K562 (cell line): ENCODE data around the gene HMCN1. TPM values are rescaled to one million over a fixed set of nuclear protein-coding genes. Genes with fewer than 3 reads are reported as not detected.

Experiments
- ATAC-seq: fragments of 200-7000 bp; cut with Tn5 transposase; 3 replicates; pipeline ENCODE4 v1.9.1; 2020; ENCODE audit warnings: moderate library complexity
- BruUV-seq: library from RNA; stranded (reverse); fragments of 400-500 nt; replicated peaks from 2 replicates; lab custom pipeline; 2021; lab: Mats Ljungman, UMichigan
- CTCF ChIA-PET: fragments of 300-600 bp; formaldehyde crosslinking; extraction: SDS; loops from one replicate; lab custom pipeline; 2021; ENCODE audit warnings: low intra/inter-chr PET ratio; lab: Yijun Ruan, JAX
- POLR2A ChIA-PET: fragments of 300-600, 350-650 bp; sonication (Branson Sonifier 250); formaldehyde crosslinking; extraction: SDS; loops from one replicate; lab custom pipeline; 2021; ENCODE audit warnings: antibody characterized with exemption, inconsistent platforms; lab: Yijun Ruan, JAX
- DNase-seq, 4 experiments: peaks; one replicate each; pipeline versions ENCODE4 v3.0.0 to v3.0.0-alpha.2; 2011 to 2018; ENCODE audit warnings: low spot score in 3 of 4, mixed read lengths in 3 of 4; ENCODE audit errors: extremely low read depth in 1 of 4
- FAIRE-seq: peaks from 2 replicates; lab custom pipeline; 2011; peaks lifted over from hg19 to GRCh38; lab: Jason Lieb, UNC
- H2AFZ ChIP-seq: 2 replicates; pipeline ENCODE4 v1.6.0; 2011; ENCODE audit warnings: low read depth, low read length, control low read depth, inconsistent platforms
- H3K27ac ChIP-seq: fragments of 200-600 bp; 3 replicates; pipeline ENCODE4 v1.8.0; 2011; ENCODE audit warnings: low read depth, mild to moderate bottlenecking, control low read depth, inconsistent platforms, low read length, moderate library complexity, mixed read lengths; ENCODE audit errors: extremely low read depth
- H3K27me3 ChIP-seq, 2 experiments: fragments of 300-600 bp in 1 of 2; 2 replicates in 1 of 2; 3 replicates in 1 of 2; pipeline versions ENCODE4 v1.6.0 to v1.8.0; 2011; ENCODE audit warnings: inconsistent platforms in 2 of 2, low read length in 2 of 2, mild to moderate bottlenecking in 1 of 2, mixed read lengths in 1 of 2, moderate library complexity in 1 of 2; ENCODE audit not compliant: control insufficient read depth in 2 of 2, insufficient read depth in 2 of 2
- H3K36me3 ChIP-seq: fragments of 300-600 bp; 3 replicates; pipeline ENCODE4 v1.8.0; 2011; ENCODE audit warnings: mild to moderate bottlenecking, low read length, inconsistent platforms; ENCODE audit not compliant: control insufficient read depth, insufficient read depth
- H3K4me1 ChIP-seq, 2 experiments: fragments of 200-600 bp in 1 of 2; replicated peaks in 1 of 2; 2 replicates in 1 of 2; 3 replicates in 1 of 2; pipeline versions ENCODE4 v1.5.1 to v1.8.0; 2011; ENCODE audit warnings: inconsistent platforms in 2 of 2, low read length in 2 of 2, mild to moderate bottlenecking in 1 of 2, mixed read lengths in 1 of 2, moderate library complexity in 1 of 2; ENCODE audit not compliant: control insufficient read depth in 2 of 2, insufficient read depth in 2 of 2
- H3K4me2 ChIP-seq: 2 replicates; pipeline ENCODE4 v1.6.1; 2011; ENCODE audit warnings: low read length, control low read depth, inconsistent platforms, mixed read lengths; ENCODE audit not compliant: insufficient read depth
- H3K4me3 ChIP-seq: fragments of 200-600 bp; sonication (generic), shearing (Covaris generic); 2 replicates; pipeline ENCODE4 v1.5.1; 2016; ENCODE audit warnings: control low read depth, inconsistent platforms
- H3K79me2 ChIP-seq: fragments of 200-600 bp; 3 replicates; pipeline ENCODE4 v1.8.0; 2011; ENCODE audit warnings: low read length, inconsistent platforms; ENCODE audit not compliant: control insufficient read depth, insufficient read depth
- H3K9ac ChIP-seq, 2 experiments: 2 replicates each; pipeline versions ENCODE4 v1.6.0 to v1.6.1; 2011; ENCODE audit warnings: low read depth in 2 of 2, low read length in 2 of 2, control low read depth in 1 of 2, inconsistent platforms in 1 of 2, mild to moderate bottlenecking in 1 of 2, mixed read lengths in 1 of 2; ENCODE audit not compliant: insufficient read depth in 1 of 2
- H3K9me1 ChIP-seq: one replicate; pipeline ENCODE4 v1.6.0; 2011; ENCODE audit warnings: inconsistent platforms, mild to moderate bottlenecking, low read length, moderate library complexity; ENCODE audit not compliant: control insufficient read depth, insufficient read depth
- H3K9me3 ChIP-seq: replicated peaks from 2 replicates; pipeline ENCODE4 v1.5.1; 2011; ENCODE audit warnings: low read depth, low read length, inconsistent platforms; ENCODE audit not compliant: control insufficient read depth, insufficient read depth
- H4K20me1 ChIP-seq: replicated peaks from 2 replicates; pipeline ENCODE4 v1.6.1; 2011; ENCODE audit warnings: low read length, inconsistent platforms, mixed read lengths; ENCODE audit not compliant: control insufficient read depth, insufficient read depth
- ARHGAP35 ChIP-seq: fragments of 450-650 bp; IDR thresholded peaks from 2 replicates; pipeline ENCODE4 v1.6.1; 2018; ENCODE audit not compliant: partially characterized antibody
- DACH1 ChIP-seq: fragments of 450-650 bp; IDR thresholded peaks from 2 replicates; pipeline ENCODE4 v1.6.1; 2018; ENCODE audit not compliant: partially characterized antibody
- KLF1 ChIP-seq: fragments of 450-650 bp; IDR thresholded peaks from 2 replicates; pipeline ENCODE4 v1.6.1; 2016; ENCODE audit warnings: missing genetic modification characterization, missing compliant biosample characterization
- KLF10 ChIP-seq: fragments of 250-450 bp; sonication (Bioruptor Pico); IDR thresholded peaks from 2 replicates; pipeline ENCODE4 v1.6.1; 2021; ENCODE audit warnings: matching md5 sums
- ZBTB8A ChIP-seq: fragments of 450-650 bp; IDR thresholded peaks from 2 replicates; pipeline ENCODE4 v1.6.1; 2018; ENCODE audit warnings: mild to moderate bottlenecking, moderate library complexity; ENCODE audit not compliant: partially characterized antibody
- ZNF140 ChIP-seq: fragments of 250-450 bp; sonication (Bioruptor Pico); IDR thresholded peaks from 2 replicates; pipeline ENCODE4 v1.8.0; 2021; ENCODE audit warnings: moderate library complexity, mild to moderate bottlenecking, inconsistent platforms
- WGBS: fragments of 100-300 bp; shearing (Covaris generic); methylation state at CpG from one replicate; pipeline ENCODE4 v1.1.6; 2016; ENCODE audit warnings: low coverage, mixed read lengths; ENCODE audit not compliant: insufficient coverage; ENCODE audit errors: missing lambda C conversion rate; 5-methylcytosine and 5-hydroxymethylcytosine counted together
- in situ Hi-C: fragments of 300-500 bp; cut with MboI; formaldehyde crosslinking; loops from 4 replicates; pipeline ENCODE4 v1.15.0; 2018; ENCODE audit warnings: inconsistent platforms, mixed read lengths
- intact Hi-C: fragments of 100-400 bp; cut with micrococcal nuclease; formaldehyde crosslinking; loops from 2 replicates; pipeline ENCODE4 v1.14.2; 2022
- polyA plus RNA-seq, 8 experiments: library from polyadenylated mRNA; depleted of rRNA in 4 of 8; stranded (reverse) in 5 of 8; unstranded in 3 of 8; fragments of >200 nt; fragmentation: Nextera tagmentation in 2 of 8; fragmentation: Illumina TruSeq in 1 of 8; extraction: Ambion mirVana in 2 of 8; extraction: Trizol in 1 of 8; gene quantifications; 2 replicates each; pipeline versions ENCODE4 v1.2.1 to v1.2.3, GENCODE V29; 2011 to 2014; ENCODE audit warnings: inconsistent platforms in 1 of 8, missing spikeins in 1 of 8
- total RNA-seq, 7 experiments: library from RNA; depleted of rRNA in 6 of 7; stranded (reverse); fragments of >200 nt in 6 of 7; fragmentation: Illumina TruSeq in 2 of 7; extraction: Trizol in 2 of 7; gene quantifications; 2 replicates each; pipeline versions ENCODE4 v1.2.1 to v1.2.3, GENCODE V29; 2011 to 2021; ENCODE audit warnings: low replicate concordance in 1 of 7
- TF ChIP-seq, protein P1 (sequence below), 2 experiments: fragments of 450-650 bp; IDR thresholded peaks; 2 replicates each; pipeline ENCODE4 v1.6.1; 2016; ENCODE audit warnings: mild to moderate bottlenecking in 2 of 2, borderline replicate concordance in 1 of 2, low read depth in 1 of 2, moderate library complexity in 1 of 2
- TF ChIP-seq, protein P2 (sequence below): sonication (generic); formaldehyde crosslinking; IDR thresholded peaks from 2 replicates; pipeline ENCODE4 v1.8.0; 2023; ENCODE audit warnings: mild to moderate bottlenecking, missing genetic modification reagents
- TF ChIP-seq, protein P3 (sequence below): sonication (generic); formaldehyde crosslinking; IDR thresholded peaks from 2 replicates; pipeline ENCODE4 v1.5.0; 2020; ENCODE audit warnings: missing genetic modification reagents

Gene HMCN1
- total and polyA plus RNA-seq, 9 of the 15 experiments (the other 6 are each of a cell fraction or from before 2014, with no cell fraction given): 0.07 to 0.36 (median 0.21) TPM

GRCh38 chr1:185843297-185843869, 109.2 kb downstream of the HMCN1 start:
- no peaks in the 10 kb centered on the region for H3K27me3 ChIP-seq
- ChIA-PET POLR2A (interaction anchor here (1.3 kb wide), 1 partner anchor 13 kb away, joined by 3 read pairs; no protein-coding TSS in a partner anchor), CTCF (no interaction called here)
- no peak overlapping the region for H3K4me2 ChIP-seq
- no peak for FAIRE-seq
- H4K20me1 ChIP-seq: no peaks in the 10 kb centered on the region
- no peaks in the 10 kb centered on the region for H3K4me1 ChIP-seq
- intact Hi-C loops: no loop called here
- H3K9ac ChIP-seq: no peak overlapping the region
- no peaks in the 10 kb centered on the region for H3K9me1 ChIP-seq
- TF ChIP-seq ZNF140 (CRISPR knock-in tag) (no peak), KLF1 (tag) (no peak), ZBTB8A (no peak), KLF10 (no peak), ARHGAP35 (no peak), DACH1 (no peak)
- TF ChIP-seq, protein P1, sequence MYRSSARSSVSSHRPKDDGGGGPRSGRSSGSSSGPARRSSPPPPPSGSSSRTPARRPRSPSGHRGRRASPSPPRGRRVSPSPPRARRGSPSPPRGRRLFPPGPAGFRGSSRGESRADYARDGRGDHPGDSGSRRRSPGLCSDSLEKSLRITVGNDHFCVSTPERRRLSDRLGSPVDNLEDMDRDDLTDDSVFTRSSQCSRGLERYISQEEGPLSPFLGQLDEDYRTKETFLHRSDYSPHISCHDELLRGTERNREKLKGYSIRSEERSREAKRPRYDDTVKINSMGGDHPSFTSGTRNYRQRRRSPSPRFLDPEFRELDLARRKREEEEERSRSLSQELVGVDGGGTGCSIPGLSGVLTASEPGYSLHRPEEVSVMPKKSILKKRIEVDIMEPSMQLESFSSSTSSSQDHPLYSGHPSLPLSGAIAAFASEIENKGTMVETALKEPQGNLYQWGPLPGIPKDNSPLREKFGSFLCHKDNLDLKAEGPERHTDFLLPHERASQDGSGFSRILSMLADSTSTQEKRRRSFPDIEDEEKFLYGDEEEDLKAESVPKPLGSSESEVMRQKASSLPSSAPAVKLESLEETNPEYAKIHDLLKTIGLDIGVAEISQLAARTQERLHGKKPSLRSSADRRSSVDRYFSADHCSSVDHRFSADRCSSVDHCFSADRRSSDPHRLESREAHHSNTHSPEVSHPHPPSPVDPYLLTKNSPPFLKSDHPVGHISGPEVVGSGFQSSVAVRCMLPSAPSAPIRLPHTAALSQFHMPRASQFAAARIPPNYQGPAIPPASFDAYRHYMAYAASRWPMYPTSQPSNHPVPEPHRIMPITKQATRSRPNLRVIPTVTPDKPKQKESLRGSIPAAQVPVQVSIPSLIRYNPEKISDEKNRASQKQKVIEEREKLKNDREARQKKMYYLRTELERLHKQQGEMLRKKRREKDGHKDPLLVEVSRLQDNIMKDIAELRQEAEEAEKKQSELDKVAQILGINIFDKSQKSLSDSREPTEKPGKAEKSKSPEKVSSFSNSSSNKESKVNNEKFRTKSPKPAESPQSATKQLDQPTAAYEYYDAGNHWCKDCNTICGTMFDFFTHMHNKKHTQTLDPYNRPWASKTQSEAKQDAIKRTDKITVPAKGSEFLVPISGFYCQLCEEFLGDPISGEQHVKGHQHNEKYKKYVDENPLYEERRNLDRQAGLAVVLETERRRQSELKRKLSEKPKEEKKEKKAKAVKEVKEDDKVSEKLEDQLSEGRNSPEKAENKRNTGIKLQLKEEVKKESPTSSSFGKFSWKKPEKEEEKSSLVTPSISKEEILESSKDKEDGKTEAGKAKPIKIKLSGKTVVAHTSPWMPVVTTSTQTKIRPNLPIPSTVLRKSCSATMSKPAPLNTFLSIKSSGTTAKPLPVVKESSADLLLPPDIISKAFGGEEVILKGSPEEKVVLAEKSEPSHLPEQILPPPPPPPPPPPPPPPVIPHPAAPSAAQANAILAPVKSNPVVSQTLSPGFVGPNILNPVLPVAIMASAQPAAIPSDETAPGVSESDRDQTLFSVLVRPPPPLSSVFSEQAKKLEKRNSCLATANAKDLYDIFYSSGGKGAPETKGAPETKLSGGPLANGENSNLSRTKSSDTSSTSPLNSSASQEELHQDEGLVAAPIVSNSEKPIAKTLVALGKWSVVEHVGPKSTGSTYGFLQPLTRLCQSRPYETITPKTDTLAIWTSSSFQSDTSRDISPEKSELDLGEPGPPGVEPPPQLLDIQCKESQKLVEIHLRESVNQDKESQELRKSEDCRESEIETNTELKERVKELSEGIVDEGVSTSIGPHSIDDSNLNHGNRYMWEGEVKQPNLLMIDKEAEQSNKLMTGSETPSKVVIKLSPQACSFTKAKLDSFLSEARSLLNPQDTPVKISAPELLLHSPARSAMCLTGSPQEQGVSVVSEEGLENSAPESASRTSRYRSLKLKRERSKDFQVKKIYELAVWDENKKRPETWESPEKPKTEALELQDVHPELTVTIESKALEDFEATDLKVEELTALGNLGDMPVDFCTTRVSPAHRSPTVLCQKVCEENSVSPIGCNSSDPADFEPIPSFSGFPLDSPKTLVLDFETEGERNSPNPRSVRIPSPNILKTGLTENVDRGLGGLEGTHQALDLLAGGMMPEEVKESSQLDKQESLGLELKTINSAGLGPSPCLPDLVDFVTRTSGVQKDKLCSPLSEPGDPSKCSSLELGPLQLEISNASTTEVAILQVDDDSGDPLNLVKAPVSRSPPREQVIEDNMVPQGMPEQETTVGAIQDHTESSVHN (IDR thresholded peaks at IDR 0.05; ENCODE audit: borderline replicate concordance in 1 of 2, low read depth in 1 of 2): no peak
- TF ChIP-seq, protein P2, sequence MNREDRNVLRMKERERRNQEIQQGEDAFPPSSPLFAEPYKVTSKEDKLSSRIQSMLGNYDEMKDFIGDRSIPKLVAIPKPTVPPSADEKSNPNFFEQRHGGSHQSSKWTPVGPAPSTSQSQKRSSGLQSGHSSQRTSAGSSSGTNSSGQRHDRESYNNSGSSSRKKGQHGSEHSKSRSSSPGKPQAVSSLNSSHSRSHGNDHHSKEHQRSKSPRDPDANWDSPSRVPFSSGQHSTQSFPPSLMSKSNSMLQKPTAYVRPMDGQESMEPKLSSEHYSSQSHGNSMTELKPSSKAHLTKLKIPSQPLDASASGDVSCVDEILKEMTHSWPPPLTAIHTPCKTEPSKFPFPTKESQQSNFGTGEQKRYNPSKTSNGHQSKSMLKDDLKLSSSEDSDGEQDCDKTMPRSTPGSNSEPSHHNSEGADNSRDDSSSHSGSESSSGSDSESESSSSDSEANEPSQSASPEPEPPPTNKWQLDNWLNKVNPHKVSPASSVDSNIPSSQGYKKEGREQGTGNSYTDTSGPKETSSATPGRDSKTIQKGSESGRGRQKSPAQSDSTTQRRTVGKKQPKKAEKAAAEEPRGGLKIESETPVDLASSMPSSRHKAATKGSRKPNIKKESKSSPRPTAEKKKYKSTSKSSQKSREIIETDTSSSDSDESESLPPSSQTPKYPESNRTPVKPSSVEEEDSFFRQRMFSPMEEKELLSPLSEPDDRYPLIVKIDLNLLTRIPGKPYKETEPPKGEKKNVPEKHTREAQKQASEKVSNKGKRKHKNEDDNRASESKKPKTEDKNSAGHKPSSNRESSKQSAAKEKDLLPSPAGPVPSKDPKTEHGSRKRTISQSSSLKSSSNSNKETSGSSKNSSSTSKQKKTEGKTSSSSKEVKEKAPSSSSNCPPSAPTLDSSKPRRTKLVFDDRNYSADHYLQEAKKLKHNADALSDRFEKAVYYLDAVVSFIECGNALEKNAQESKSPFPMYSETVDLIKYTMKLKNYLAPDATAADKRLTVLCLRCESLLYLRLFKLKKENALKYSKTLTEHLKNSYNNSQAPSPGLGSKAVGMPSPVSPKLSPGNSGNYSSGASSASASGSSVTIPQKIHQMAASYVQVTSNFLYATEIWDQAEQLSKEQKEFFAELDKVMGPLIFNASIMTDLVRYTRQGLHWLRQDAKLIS (CRISPR knock-in tag): no peak
- TF ChIP-seq, protein P3, sequence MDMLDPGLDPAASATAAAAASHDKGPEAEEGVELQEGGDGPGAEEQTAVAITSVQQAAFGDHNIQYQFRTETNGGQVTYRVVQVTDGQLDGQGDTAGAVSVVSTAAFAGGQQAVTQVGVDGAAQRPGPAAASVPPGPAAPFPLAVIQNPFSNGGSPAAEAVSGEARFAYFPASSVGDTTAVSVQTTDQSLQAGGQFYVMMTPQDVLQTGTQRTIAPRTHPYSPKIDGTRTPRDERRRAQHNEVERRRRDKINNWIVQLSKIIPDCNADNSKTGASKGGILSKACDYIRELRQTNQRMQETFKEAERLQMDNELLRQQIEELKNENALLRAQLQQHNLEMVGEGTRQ (CRISPR knock-in tag): no peak
- H3K36me3 ChIP-seq: no peaks in the 10 kb centered on the region
- H3K27ac ChIP-seq: no peak overlapping the region
- H3K4me3 ChIP-seq: no peak overlapping the region
- 0% methylated on average over 3 of the region's 3 CpGs for WGBS
- BruUV-seq: no TSS peak
- ATAC-seq: no peak
- H3K79me2 ChIP-seq: no peaks in the 10 kb centered on the region
- in situ Hi-C loops: no loop called here
- no peak for DNase-seq
- no peaks in the 10 kb centered on the region for H3K9me3 ChIP-seq
- no peak overlapping the region for H2AFZ ChIP-seq
